Endothelial cell of umbilical vein (primary cell): ENCODE results near the gene THAP3. TPM values are rescaled to one million over a fixed set of nuclear protein-coding genes. Genes with fewer than 3 reads are reported as not detected.

ENCODE experiments used
- BruUV-seq: library from RNA; stranded (reverse); fragments of 400-500 nt; replicated peaks from 2 replicates; lab custom pipeline; 2021; lab: Mats Ljungman, UMichigan
- CTCF ChIA-PET: fragments of 300-600, 350-600 bp; sonication (Branson Sonifier 250); formaldehyde crosslinking; loops from one replicate; lab custom pipeline; 2021; ENCODE audit warnings: antibody characterized with exemption, inconsistent platforms; lab: Charles Lee
- POLR2A ChIA-PET: fragments of 300-600, 350-600 bp; sonication (Branson Sonifier 250); formaldehyde crosslinking; loops from one replicate; lab custom pipeline; 2021; ENCODE audit warnings: antibody characterized with exemption, inconsistent platforms; lab: Charles Lee
- DNase-seq: peaks from one replicate; pipeline ENCODE4 v3.0.0-alpha.2; 2011; ENCODE audit warnings: low read depth, low spot score
- FAIRE-seq: peaks from 2 replicates; lab custom pipeline; 2011; peaks lifted over from hg19 to GRCh38; lab: Jason Lieb, UNC
- H2AFZ ChIP-seq: 2 replicates; pipeline ENCODE4 v1.6.0; 2012; ENCODE audit warnings: low read depth, low read length, control low read depth, inconsistent platforms
- H3K27ac ChIP-seq: 2 replicates; pipeline ENCODE4 v1.5.1; 2011; ENCODE audit warnings: low read depth, mild to moderate bottlenecking, control low read depth, low read length, moderate library complexity; ENCODE audit not compliant: insufficient read depth
- H3K27me3 ChIP-seq, 2 experiments: 2 replicates each; pipeline versions ENCODE4 v1.6.0 to v1.6.1; 2011; ENCODE audit warnings: low read length in 2 of 2, mixed read lengths in 1 of 2; ENCODE audit not compliant: control insufficient read depth in 2 of 2, insufficient read depth in 2 of 2
- H3K36me3 ChIP-seq, 2 experiments: 2 replicates in 1 of 2; 3 replicates in 1 of 2; pipeline ENCODE4 v1.5.1; 2011; ENCODE audit warnings: low read length in 2 of 2, mild to moderate bottlenecking in 1 of 2, moderate library complexity in 1 of 2; ENCODE audit not compliant: control insufficient read depth in 2 of 2, insufficient read depth in 2 of 2; ENCODE audit errors: extremely low read depth in 1 of 2
- H3K4me1 ChIP-seq: 3 replicates; pipeline ENCODE4 v1.5.1; 2011; ENCODE audit warnings: mild to moderate bottlenecking, low read length; ENCODE audit not compliant: control insufficient read depth, insufficient read depth; ENCODE audit errors: extremely low read depth
- H3K4me2 ChIP-seq: 2 replicates; pipeline ENCODE4 v1.6.1; 2011; ENCODE audit warnings: low read length, control low read depth, mixed read lengths; ENCODE audit not compliant: insufficient read depth
- H3K4me3 ChIP-seq, 3 experiments: fragments of 200-600 bp in 1 of 3; sonication (generic), shearing (Covaris generic) in 1 of 3; replicated peaks in 1 of 3; 2 replicates each; pipeline ENCODE4 v1.5.1; 2011 to 2016; ENCODE audit warnings: control low read depth in 3 of 3, low read length in 3 of 3, mild to moderate bottlenecking in 2 of 3, inconsistent platforms in 1 of 3, low read depth in 1 of 3, moderate library complexity in 1 of 3; ENCODE audit not compliant: insufficient read depth in 1 of 3
- H3K79me2 ChIP-seq: 2 replicates; pipeline ENCODE4 v1.6.0; 2012; ENCODE audit warnings: low read length, inconsistent platforms; ENCODE audit not compliant: control insufficient read depth, insufficient read depth
- H3K9ac ChIP-seq: replicated peaks from 2 replicates; pipeline ENCODE3; 2011; ENCODE audit warnings: low read length, control low read depth; ENCODE audit not compliant: insufficient read depth; ENCODE audit errors: extremely low read depth
- H3K9me1 ChIP-seq: replicated peaks from 3 replicates; pipeline ENCODE4 v1.6.0; 2011; ENCODE audit warnings: mild to moderate bottlenecking, low read length; ENCODE audit not compliant: control insufficient read depth, insufficient read depth; ENCODE audit errors: extremely low read depth
- H3K9me3 ChIP-seq: replicated peaks from 2 replicates; pipeline ENCODE4 v1.5.1; 2012; ENCODE audit warnings: low read length, inconsistent platforms; ENCODE audit not compliant: control insufficient read depth, insufficient read depth
- H4K20me1 ChIP-seq: replicated peaks from 2 replicates; pipeline ENCODE3; 2011; ENCODE audit warnings: mild to moderate bottlenecking, low read length; ENCODE audit not compliant: control insufficient read depth, insufficient read depth; ENCODE audit errors: extremely low read depth
- CTCF ChIP-seq, 2 donors: IDR thresholded peaks; 1 replicate in 1 of 2; 2 replicates in 1 of 2; pipeline ENCODE4 v1.5.1; 2011; ENCODE audit warnings: low read length in 2 of 2, mild to moderate bottlenecking in 2 of 2, moderate library complexity in 2 of 2, control low read depth in 1 of 2, inconsistent platforms in 1 of 2, low read depth in 1 of 2; ENCODE audit not compliant: insufficient read depth in 1 of 2; ENCODE audit errors: extremely low read depth in 1 of 2
- EZH2 ChIP-seq: IDR thresholded peaks from 2 replicates; pipeline ENCODE4 v1.6.1; 2012; ENCODE audit warnings: borderline replicate concordance, low read depth, mild to moderate bottlenecking, moderate library complexity, low read length, inconsistent platforms; ENCODE audit not compliant: severe bottlenecking
- FOS ChIP-seq: IDR thresholded peaks from 2 replicates; pipeline ENCODE4 v1.6.1; 2011; ENCODE audit warnings: mild to moderate bottlenecking, low read length, moderate library complexity, borderline replicate concordance; ENCODE audit not compliant: insufficient read depth
- GATA2 ChIP-seq: IDR thresholded peaks from 2 replicates; pipeline ENCODE4 v1.7.0; 2011; ENCODE audit warnings: low read depth, mild to moderate bottlenecking, moderate library complexity, mixed read lengths, low read length; ENCODE audit not compliant: insufficient read length, insufficient read depth
- JUN ChIP-seq: IDR thresholded peaks from 2 replicates; pipeline ENCODE4 v1.6.1; 2011; ENCODE audit warnings: borderline replicate concordance, low read depth; ENCODE audit not compliant: insufficient read length, insufficient read depth
- MAX ChIP-seq: IDR thresholded peaks from 2 replicates; pipeline ENCODE4 v1.6.1; 2011; ENCODE audit not compliant: insufficient read depth, insufficient read length
- MYC ChIP-seq: IDR thresholded peaks from one replicate; pipeline ENCODE4 v1.6.1; 2011; ENCODE audit warnings: mild to moderate bottlenecking, low read depth, low read length
- POLR2A ChIP-seq: IDR thresholded peaks from 2 replicates; pipeline ENCODE4 v1.6.1; 2012; ENCODE audit warnings: low read depth, mild to moderate bottlenecking, control low read depth, low read length
- POLR2AphosphoS5 ChIP-seq: IDR thresholded peaks from 2 replicates; pipeline ENCODE4 v1.6.1; 2012; ENCODE audit warnings: low read depth, mild to moderate bottlenecking, control low read depth, low read length, moderate library complexity; ENCODE audit not compliant: insufficient read depth
- dilution Hi-C: fragments of 300-500 bp; cut with MboI; formaldehyde crosslinking; loops from one replicate; pipeline ENCODE4 v1.15.0; 2019; ENCODE audit warnings: low sequenced_read_pairs; ENCODE audit not compliant: extremely low pct_ligation_motif_present
- intact Hi-C: fragments of 100-400 bp; cut with micrococcal nuclease; formaldehyde crosslinking; loops from one replicate; pipeline ENCODE4 v1.10.0; 2022
- polyA plus RNA-seq, 4 experiments: library from polyadenylated mRNA; depleted of rRNA in 3 of 4; stranded (reverse) in 3 of 4; unstranded in 1 of 4; fragments of >200 nt; gene quantifications; 2 replicates each; pipeline versions ENCODE4 v1.2.1 to v1.2.3, GENCODE V29; 2011 to 2012; ENCODE audit warnings: missing spikeins in 1 of 4
- total RNA-seq: library from RNA; stranded (reverse); gene quantifications from 2 replicates; pipeline ENCODE4 v1.2.3, GENCODE V29; 2021

The THAP3 gene
- total and polyA plus RNA-seq, 2 donors (not counting 3 experiments of a cell fraction or from before 2014, with no cell fraction given) = 11.3 to 16.7 TPM

GRCh38 chr1:6603238-6603914, 21.3 kb upstream of the THAP3 start:
- BruUV-seq = TSS peak; percentile 66
- Histone ChIP-seq H3K9me1 (no peaks in the 10 kb centered on the region), H3K4me3 (peak overlapping the region; percentile 27 to 84 (median 43)), H4K20me1 (no peaks in the 10 kb centered on the region), H3K36me3 (peaks cover 0 to 3% of the 10 kb centered on the region in 2 experiments), H3K27ac (peak overlapping the region; percentile 86), H3K4me2 (peak overlapping the region; percentile 78), H3K9me3 (no peaks in the 10 kb centered on the region), H3K27me3 (no peaks in the 10 kb centered on the region), H2AFZ (peak overlapping the region; percentile 47), H3K79me2 (peaks cover 35% of the 10 kb centered on the region), H3K9ac (peak overlapping the region; percentile 89), H3K4me1 (peaks cover 23% of the 10 kb centered on the region)
- DNase-seq = peak; percentile 75
- ChIA-PET CTCF (interaction anchor here (0.9 to 2.0 kb wide), 6 partner anchors 9 to 112 kb away, joined by 3 to 8 read pairs (median 4); partner anchors contain the start of genes PLEKHG5 and ZBTB48), POLR2A (interaction anchor here (1.5 to 1.6 kb wide), 3 partner anchors 13 to 30 kb away, joined by 4 to 5 read pairs (median 5); partner anchors contain the start of gene ZBTB48)
- intact Hi-C loops = loop anchor here (1.0 to 5.0 kb wide), 5 partner anchors 10 to 184 kb away; partner anchors contain the start of genes CAMTA1, DNAJC11, PHF13 and PLEKHG5
- dilution Hi-C loops = no loop called here
- FAIRE-seq = no peak
- TF ChIP-seq EZH2 = no peak
- TF ChIP-seq POLR2A = peak; percentile 0

DNA sequence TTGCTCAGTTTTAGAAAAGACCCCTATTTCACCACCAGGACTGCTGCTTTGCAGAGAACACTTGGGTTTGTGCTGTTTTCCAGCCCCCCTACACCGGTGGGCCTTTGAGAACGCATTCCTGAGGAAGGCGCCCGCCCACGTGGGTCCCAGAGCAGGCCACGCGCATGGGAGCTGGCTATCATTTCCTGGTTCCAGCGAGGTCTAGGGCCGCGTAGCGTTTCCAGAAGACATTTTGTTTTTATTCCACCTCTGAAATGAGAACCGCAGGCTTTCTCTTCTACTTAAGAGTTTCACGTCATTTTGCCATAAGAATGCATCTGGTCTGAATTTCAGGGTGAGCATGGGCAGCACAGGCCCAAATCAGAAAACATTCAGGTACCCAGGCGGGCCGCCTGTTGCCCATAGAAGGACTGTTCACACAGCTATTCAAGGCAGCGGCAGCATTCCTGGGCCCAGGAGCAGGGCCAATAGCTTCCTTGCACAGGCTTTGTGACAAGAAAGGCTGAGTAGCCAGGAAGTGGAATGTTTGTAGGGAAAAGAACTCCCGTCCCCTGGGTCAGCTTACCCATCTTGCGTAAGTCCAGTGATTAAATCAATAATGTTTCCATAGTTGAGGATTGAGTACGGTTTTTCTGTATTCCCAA, 20.6 kb upstream of the THAP3 start:
- Histone ChIP-seq H3K79me2 (peaks cover 32% of the 10 kb centered on the region), H2AFZ (peak overlapping the region; percentile 47), H3K4me3 (no peak overlapping the region), H3K9ac (peak overlapping the region; percentile 89), H3K4me1 (peaks cover 23% of the 10 kb centered on the region), H3K27me3 (no peaks in the 10 kb centered on the region), H3K9me3 (no peaks in the 10 kb centered on the region), H4K20me1 (no peaks in the 10 kb centered on the region), H3K9me1 (no peaks in the 10 kb centered on the region), H3K4me2 (peak overlapping the region; percentile 78), H3K36me3 (peaks cover 0 to under 1% of the 10 kb centered on the region in 2 experiments), H3K27ac (peak overlapping the region; percentile 86)
- DNase-seq (peak; percentile 91), FAIRE-seq (peak; percentile 96)
- intact Hi-C loops (loop anchor here (1.0 to 5.0 kb wide), 6 partner anchors 9 to 183 kb away; partner anchors contain the start of genes CAMTA1, DNAJC11, PHF13 and PLEKHG5), dilution Hi-C loops (no loop called here)
- ChIA-PET CTCF (interaction anchor here (0.6 to 2.0 kb wide), 10 partner anchors 8 to 164 kb away, joined by 3 to 8 read pairs (median 3); partner anchors contain the start of genes NOL9, PLEKHG5 and ZBTB48), POLR2A (interaction anchor here (0.7 to 1.5 kb wide), 2 partner anchors 8 to 25 kb away, joined by 3 to 5 read pairs; partner anchors contain the start of gene ZBTB48)
- BruUV-seq = TSS peak; percentile 11
- TF ChIP-seq CTCF (IDR thresholded peaks at IDR 0.05; ENCODE audit: extremely low read depth in 1 of 2, insufficient read depth in 1 of 2, low read depth in 1 of 2, low read length in 2 of 2) (no peak), EZH2 (no peak), FOS (peak; percentile 40), POLR2A (no peak), POLR2AphosphoS5 (peak; percentile 58), JUN (no peak), GATA2 (peak; percentile 33), MYC (no peak), MAX (peak; percentile 70)
